ENCODE results near the gene PEX16.

Gene PEX16

DNA sequence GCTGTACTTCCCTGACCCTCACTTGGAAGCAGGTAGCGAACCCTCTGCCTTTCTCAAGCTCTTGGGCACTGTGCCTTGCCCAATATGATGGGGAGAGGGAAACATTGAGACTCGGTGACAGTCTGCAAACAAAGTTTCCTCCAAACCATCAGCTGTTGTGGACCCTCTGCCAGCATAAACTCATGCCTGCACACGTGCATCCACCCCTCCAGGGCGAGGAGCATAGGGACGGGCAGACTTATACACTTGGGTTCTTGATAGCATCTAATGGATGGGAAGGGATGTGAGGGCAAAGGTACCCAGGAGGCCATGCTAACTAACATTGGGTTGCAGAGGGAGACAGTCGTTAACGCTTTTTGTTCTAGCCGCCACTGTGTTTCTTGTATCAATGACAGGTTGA lies 40.5 kb downstream of the PEX16 start:
- no peak for DNase-seq (ENCODE audit: low read depth in 2 of 2)

DNA sequence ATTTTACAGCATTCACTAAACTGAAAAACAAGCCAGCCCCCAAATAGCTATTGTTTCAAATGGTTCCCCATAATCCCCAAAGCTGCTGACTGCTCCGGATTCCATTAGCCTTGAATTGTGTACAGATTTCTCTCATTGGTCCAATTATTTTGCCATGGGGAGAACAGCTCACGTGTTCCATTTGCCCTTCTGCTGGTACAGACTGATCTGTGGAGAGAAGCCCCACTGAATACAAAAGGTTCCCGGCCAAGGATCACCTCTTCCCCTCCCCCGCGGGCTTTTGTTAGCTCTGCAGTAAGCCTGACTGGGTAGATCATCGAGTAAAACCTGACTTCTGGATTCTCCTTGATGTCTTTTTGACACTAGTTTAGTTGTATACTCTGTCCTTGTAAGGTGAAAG lies 41.3 kb downstream of the PEX16 start:
- DNase-seq (ENCODE audit: low read depth in 2 of 2), result no peak

DNA sequence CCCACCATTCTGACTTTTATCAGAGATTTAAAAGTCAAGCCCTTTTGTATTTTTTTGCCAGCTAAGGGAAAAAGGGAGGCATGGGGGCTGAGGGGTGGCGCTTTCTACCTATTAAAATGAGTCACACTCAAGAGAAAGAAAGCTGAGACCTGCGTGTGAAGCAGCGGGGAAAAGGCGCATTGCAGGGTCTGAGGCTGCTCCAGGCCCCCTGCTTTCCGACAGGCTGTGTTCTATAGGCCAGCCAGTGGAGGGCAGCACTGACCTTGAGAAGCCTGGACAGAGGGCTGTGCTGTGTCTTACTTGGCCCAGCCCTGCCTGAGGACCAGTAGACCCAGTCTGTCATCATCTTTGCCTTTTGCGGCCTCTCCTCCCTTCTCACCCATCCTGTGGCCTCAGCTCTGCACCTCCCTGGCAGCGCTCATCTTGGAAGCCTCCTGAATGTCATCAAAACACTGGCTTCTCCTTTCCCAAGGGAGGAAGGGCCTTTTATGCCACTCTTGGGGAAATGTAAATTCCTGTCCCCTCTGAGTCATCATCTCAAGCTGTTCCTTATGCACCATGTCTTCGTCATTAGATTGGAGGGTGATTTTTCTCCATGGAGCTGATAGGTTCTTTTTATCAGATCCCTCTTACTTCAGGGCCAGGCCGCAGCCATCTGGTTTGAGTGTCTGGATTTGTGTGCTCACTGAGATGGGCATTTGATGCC lies 44.9 kb downstream of the PEX16 start:
- no peak for DNase-seq (ENCODE audit: low read depth in 2 of 2)

DNA sequence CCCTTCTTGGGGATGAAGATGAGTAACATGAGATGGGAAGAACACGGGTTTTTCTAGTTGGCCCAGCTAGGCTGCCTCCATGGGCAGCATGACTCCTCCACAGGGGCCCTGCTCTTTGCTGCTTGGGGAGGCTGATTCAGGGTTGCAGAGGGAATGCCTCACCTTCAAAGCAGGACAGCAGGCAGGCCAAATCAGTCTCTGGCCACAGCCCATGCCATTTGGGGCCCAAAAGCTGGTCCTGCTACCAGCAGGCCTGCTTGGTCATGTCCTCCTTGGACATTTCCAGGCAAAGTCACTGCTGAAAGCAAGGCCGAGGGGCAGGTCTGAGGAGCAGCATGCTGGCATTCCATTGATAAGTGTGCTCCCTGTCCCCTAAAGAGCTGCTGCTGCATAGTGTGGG lies 46.0 kb downstream of the PEX16 start:
- no peak for DNase-seq (ENCODE audit: low read depth in 2 of 2)

DNA sequence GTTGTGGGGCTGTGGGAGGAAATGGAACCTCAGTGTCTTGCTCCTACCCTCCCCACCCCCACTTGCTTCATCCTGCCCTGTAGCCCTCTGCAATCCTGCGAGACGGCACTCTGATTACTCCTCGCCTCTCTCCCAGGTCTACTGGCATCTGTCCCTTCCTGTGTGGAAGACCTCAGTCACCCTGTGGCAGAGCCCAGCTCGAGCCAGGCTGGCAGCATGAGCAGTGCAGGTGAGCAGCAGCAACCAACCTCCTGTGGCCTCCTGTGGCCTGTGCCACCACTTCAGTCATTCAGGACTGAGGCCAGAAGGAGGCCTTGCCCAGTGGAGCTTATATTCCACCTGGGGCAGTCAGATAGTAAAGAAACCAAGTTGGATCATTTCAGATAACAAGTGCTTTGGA lies 47.0 kb downstream of the PEX16 start:
- no peak for DNase-seq (ENCODE audit: low read depth in 2 of 2)

- DNase-seq (ENCODE audit: low read depth in 2 of 2), result no peak
Observed at GRCh38 chr11:45869551-45869950, 48.1 kb downstream of the PEX16 start.

GRCh38 chr11:45864041-45864440 lies 53.6 kb downstream of the PEX16 start:
- no peak for DNase-seq (ENCODE audit: low read depth in 2 of 2)

DNA sequence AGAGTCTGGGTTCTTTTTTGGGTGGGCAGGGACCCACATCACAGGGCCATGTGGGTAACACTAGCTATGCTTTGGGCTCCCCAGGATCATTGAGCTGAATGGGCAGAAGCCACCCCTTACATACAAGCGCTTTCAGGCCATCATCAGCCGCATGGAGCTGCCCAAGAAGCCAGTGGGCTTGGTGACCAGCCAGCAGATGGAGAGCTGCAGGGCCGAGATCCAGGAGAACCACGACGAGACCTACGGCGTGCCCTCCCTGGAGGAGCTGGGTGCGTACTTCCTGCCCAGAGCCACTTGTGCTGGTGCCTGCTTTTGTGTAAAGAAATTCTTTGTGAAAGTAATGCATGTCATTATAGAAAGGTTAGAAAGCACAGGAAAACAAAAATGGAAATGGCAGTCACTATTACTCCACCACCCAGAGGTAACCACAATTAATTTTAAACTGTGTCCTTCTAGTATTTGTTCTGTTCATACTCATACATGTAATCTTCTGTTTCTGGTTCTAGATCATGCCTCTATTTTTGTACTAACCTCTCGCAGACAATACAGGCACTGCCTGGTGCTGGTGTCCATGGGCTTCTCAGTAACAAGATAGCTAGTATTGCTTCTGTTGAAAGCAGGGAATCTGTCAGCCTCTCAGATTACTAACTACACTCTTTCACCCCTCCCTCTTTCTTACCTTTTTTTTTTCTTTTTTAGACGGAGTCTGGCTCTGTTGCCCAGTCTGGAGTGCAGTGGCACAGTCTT lies 56.7 kb downstream of the PEX16 start:
- DNase-seq (ENCODE audit: low read depth in 2 of 2), result no peak

GRCh38 chr11:45860348-45860747 lies 57.3 kb downstream of the PEX16 start:
- DNase-seq (ENCODE audit: low read depth in 2 of 2), result no peak

Measured in stimulated activated CD8-positive, alpha-beta memory T cell treated with anti-CD3 and anti-CD28 coated beads, Interleukin-2, amount 100 ng/mL, for 1 hour (primary cell).